Measurements from ENCODE around the gene DEPDC5. TPM values are rescaled to one million over a fixed set of nuclear protein-coding genes. Genes with fewer than 3 reads are reported as not detected.

Gene DEPDC5
- total RNA-seq, 4 donors from 2014 or later = 6.6 to 12.2 (median 10.4) TPM

GRCh38 chr22:31933816-31934482, 180.1 kb downstream of the DEPDC5 start:
- no peaks in the 10 kb centered on the region for H3K36me3 ChIP-seq
- H3K27me3 ChIP-seq = no peaks in the 10 kb centered on the region
- no peak overlapping the region for H3K27ac ChIP-seq
- no peak for TF ChIP-seq POLR2A (IDR thresholded peaks at IDR 0.05)
- TF ChIP-seq CTCF (IDR thresholded peaks at IDR 0.05 in 4 of 5, conservative IDR thresholded peaks at IDR 0.05 in 1 of 5) = no peak
- ATAC-seq (no peak), DNase-seq (no peak)
- H3K4me3 ChIP-seq = no peak overlapping the region
- no peaks in the 10 kb centered on the region for H3K4me1 ChIP-seq
- no peaks in the 10 kb centered on the region for H3K9me3 ChIP-seq
- intact Hi-C loops (cut with DNase I; ENCODE audit: low total_unique reads) = no loop called here
- in situ Hi-C loops (cut with MboI; ENCODE audit: low sequenced_read_pairs in 4 of 4) = loop anchor here in 1 of 4 donors (25.0 kb wide), 1 partner anchor 272 kb away; the partner anchor contains the start of gene PISD

GRCh38 chr22:31935961-31936635, 182.3 kb downstream of the DEPDC5 start:
- no peak for DNase-seq
- Histone ChIP-seq H3K36me3 (no peaks in the 10 kb centered on the region), H3K4me3 (no peak overlapping the region), H3K4me1 (no peaks in the 10 kb centered on the region), H3K27me3 (no peaks in the 10 kb centered on the region), H3K27ac (no peak overlapping the region), H3K9me3 (no peaks in the 10 kb centered on the region)
- TF ChIP-seq CTCF (IDR thresholded peaks at IDR 0.05 in 4 of 5, conservative IDR thresholded peaks at IDR 0.05 in 1 of 5) = no peak
- TF ChIP-seq POLR2A (IDR thresholded peaks at IDR 0.05) = no peak
- in situ Hi-C loops (cut with MboI; ENCODE audit: low sequenced_read_pairs in 4 of 4) (loop anchor here in 1 of 4 donors (25.0 kb wide), 1 partner anchor 274 kb away; the partner anchor contains the start of gene PISD), intact Hi-C loops (cut with DNase I; ENCODE audit: low total_unique reads) (no loop called here)
- no peak for ATAC-seq

- no peaks in the 10 kb centered on the region for H3K9me3 ChIP-seq
- no peak for DNase-seq
- ATAC-seq = no peak
- in situ Hi-C loops (cut with MboI; ENCODE audit: low sequenced_read_pairs in 4 of 4) = loop anchor here in 1 of 4 donors (25.0 kb wide), 1 partner anchor 275 kb away; the partner anchor contains the start of gene PISD
- no peaks in the 10 kb centered on the region for H3K27me3 ChIP-seq
- no peak overlapping the region for H3K27ac ChIP-seq
- H3K36me3 ChIP-seq = no peaks in the 10 kb centered on the region
- TF ChIP-seq CTCF (IDR thresholded peaks at IDR 0.05 in 4 of 5, conservative IDR thresholded peaks at IDR 0.05 in 1 of 5) = no peak
- no peak for TF ChIP-seq POLR2A (IDR thresholded peaks at IDR 0.05)
- no peak overlapping the region for H3K4me3 ChIP-seq
- no peaks in the 10 kb centered on the region for H3K4me1 ChIP-seq
- intact Hi-C loops (cut with DNase I; ENCODE audit: low total_unique reads) = no loop called here
These were observed 183.5 kb downstream of the DEPDC5 start for GRCh38 chr22:31937341-31937740.

DNA sequence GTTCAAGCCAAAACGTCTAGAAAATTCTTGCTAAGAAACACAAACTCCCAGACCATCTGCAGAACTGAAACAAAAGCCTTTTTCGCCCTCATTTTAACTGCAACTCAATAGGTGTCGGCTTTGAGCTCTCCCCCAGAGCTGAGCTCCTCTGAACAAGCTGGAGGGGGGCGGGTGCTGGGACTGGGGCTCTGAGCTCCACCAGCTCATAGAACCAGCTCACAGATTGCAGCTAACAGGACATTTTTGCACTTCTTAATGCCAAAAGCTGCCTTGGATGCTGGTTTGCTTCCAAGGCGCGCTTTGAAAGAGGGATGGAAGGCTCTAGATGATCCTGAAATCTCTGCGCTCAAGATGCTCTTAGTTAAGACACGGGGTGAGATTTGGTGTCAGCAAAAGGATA, 184.5 kb downstream of the DEPDC5 start:
- ATAC-seq (no peak), DNase-seq (no peak)
- in situ Hi-C loops (cut with MboI; ENCODE audit: low sequenced_read_pairs in 4 of 4) (loop anchor here in 1 of 4 donors (25.0 kb wide), 1 partner anchor 276 kb away; the partner anchor contains the start of gene PISD), intact Hi-C loops (cut with DNase I; ENCODE audit: low total_unique reads) (no loop called here)
- Histone ChIP-seq H3K9me3 (no peaks in the 10 kb centered on the region), H3K36me3 (no peaks in the 10 kb centered on the region), H3K27ac (no peak overlapping the region), H3K4me1 (peaks cover 0 to under 1% of the 10 kb centered on the region in 2 donors), H3K4me3 (no peak overlapping the region), H3K27me3 (no peaks in the 10 kb centered on the region)
- TF ChIP-seq CTCF (IDR thresholded peaks at IDR 0.05 in 4 of 5, conservative IDR thresholded peaks at IDR 0.05 in 1 of 5) (no peak), POLR2A (IDR thresholded peaks at IDR 0.05) (no peak)

All from gastrocnemius medialis (tissue), 4 donors.